HG03196 (cell line): ENCODE measurements around the gene BRD9.

ENCODE experiments used
- ATAC-seq: cut with Tn5 transposase; IDR thresholded peaks from one replicate; pipeline ENCODE4 v1.9.1; 2021; ENCODE audit not compliant: unreplicated experiment

BRD9 gene

GRCh38 chr5:819078-819477, 73.5 kb downstream of the BRD9 start:
- no peak for ATAC-seq

DNA sequence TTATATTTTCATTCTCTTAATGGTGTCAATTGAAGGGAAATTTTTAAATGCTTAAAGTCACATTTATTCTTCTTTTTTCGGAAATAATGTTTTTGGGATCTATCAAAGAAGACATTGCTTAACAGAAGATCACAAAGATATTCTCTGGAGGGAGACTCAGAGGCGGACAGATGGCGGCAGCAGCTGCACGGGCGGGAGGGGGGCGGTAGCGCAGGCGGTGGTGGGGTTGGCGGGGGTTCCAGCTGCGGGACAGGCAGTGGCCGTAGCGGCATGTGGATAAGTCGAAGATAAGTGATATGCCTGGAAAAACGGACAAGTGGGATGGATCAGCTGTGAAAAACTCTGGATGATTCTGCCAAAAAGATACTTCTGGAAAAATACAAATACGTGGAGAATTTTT, 76.4 kb downstream of the BRD9 start:
- no peak for ATAC-seq

- no peak for ATAC-seq
Measured at GRCh38 chr5:815449-815848, 77.2 kb downstream of the BRD9 start.
